GM12873 (cell line): ENCODE results near the gene CRTC2.

Experiments used
- TF ChIP-seq, protein P1 (sequence below): IDR thresholded peaks from 2 replicates; pipeline ENCODE4 v1.5.1; 2012; ENCODE audit warnings: low read depth, mild to moderate bottlenecking, moderate library complexity, low read length, control low read depth; ENCODE audit not compliant: insufficient read depth; ENCODE audit errors: missing control alignments

Gene CRTC2

DNA sequence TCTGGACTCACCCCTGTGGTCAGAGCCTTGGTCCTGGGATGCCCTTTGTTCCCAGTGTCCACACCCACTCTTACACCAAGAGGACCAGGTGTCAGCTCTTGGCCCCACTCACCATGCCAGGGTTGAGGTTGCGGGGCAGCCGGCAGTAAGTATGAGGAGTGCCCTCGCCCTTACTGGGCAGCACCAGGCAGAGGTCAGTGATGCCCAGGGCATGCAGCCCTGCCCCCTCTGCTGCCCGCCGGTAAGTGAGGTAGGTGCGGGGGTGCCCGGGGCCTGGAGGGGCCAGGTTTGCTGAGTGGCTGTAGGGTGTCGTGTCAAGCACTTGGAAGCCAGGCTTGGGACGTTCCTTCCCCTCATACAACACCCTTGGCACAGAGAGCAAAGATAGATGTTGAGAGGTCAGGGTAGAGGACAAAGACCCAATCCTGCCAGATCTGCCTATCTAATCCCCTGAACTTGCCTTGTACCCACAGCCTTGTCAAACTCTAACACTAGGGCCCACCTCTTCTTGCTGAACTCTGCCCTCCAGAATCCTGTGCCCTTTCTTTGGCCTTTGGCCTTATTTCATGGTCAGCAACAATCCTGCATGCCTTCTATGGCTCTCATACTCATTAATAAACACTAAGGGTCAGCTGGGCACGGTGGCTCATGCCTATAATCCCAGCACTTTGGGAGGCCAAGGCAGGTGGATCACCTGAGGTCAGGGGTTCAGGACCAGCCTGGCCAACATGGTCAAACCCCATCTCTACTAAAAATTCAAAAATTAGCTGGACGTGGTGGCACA is 15.5 kb downstream of the CRTC2 start:
- TF ChIP-seq, protein P1, sequence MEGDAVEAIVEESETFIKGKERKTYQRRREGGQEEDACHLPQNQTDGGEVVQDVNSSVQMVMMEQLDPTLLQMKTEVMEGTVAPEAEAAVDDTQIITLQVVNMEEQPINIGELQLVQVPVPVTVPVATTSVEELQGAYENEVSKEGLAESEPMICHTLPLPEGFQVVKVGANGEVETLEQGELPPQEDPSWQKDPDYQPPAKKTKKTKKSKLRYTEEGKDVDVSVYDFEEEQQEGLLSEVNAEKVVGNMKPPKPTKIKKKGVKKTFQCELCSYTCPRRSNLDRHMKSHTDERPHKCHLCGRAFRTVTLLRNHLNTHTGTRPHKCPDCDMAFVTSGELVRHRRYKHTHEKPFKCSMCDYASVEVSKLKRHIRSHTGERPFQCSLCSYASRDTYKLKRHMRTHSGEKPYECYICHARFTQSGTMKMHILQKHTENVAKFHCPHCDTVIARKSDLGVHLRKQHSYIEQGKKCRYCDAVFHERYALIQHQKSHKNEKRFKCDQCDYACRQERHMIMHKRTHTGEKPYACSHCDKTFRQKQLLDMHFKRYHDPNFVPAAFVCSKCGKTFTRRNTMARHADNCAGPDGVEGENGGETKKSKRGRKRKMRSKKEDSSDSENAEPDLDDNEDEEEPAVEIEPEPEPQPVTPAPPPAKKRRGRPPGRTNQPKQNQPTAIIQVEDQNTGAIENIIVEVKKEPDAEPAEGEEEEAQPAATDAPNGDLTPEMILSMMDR = no peak

DNA sequence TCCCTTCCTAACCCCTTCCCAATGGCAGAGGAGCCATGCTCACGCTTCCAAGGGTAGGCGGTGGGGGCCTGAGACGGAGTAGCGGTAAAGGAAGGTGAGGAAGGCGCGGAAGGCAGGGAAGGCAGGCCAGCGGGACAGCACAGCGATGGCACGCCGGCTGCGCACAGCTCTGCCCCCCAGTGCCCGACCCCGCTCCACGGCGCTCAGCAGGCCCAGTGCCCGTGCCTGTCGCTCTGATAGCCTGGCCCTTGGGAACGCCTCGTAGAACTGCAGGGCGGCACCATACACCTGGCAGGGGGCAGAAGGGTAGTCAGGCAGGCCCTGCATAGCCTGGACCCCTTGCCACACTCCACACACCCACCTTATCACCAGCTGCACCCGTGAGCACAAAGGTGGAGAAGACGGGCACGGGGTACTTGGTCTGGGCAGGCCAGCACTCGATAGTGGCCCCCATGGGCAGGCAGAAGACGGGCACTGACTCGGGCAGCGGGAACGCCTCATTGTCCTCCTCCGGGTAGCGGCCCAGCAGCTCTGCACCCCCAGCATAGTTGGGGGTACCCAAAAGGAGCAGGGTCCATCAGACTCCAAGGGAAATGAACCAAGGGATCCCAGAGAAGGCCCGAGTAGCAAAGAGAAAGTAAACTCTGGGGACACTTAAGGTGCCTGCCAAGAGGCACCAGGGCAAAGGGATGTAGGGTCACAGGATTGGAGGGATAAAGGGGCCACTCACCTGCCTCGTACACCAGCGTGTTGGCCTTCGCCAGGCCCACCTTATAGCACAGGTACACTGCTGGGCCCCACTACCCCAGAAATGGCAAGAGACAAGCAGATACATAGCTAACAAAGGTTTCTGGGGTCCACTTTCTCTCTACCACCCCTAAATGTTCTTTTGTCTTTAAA is 16.3 kb downstream of the CRTC2 start:
- TF ChIP-seq, protein P1 = no peak

DNA sequence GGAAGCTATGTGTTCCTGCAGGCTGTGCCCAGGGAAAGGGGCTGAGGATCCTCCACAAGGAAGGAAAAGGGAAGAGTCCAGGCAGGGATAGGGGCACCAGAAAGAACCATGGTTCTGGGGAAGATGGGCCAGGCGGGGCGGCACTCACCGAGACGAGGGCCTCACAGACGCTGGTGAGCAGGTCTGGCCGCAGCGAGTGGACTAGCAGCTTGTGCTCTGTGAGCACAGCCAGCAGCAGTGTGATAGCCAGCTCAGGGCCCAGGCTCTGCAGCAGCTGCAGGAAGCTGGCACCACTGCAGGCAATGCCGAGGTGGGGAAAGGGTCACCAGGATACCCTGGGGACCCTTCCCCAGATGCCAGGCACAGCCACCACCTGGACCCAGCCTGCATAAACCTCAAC is 17.7 kb downstream of the CRTC2 start:
- TF ChIP-seq, protein P1 = no peak

DNA sequence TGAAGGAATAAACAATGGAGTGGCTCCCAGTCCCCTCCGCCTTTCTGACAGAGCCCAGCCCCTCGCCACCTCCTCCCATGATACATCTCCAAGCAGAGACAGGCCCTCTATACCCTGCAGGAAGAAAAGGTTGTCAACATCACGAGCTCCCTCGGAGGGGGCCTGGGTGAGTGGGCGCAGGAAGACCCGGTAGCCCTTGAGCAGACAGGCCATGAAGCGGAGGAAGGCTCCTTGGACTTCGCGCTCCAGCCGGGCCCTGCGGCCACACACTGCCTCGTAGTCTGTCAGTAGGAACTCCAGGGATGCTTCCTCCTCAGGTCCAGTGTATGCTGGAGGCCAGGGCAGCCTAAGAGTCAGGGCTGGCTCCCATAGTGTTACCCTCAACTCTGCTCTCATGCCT is 18.9 kb downstream of the CRTC2 start:
- TF ChIP-seq, protein P1 = no peak

DNA sequence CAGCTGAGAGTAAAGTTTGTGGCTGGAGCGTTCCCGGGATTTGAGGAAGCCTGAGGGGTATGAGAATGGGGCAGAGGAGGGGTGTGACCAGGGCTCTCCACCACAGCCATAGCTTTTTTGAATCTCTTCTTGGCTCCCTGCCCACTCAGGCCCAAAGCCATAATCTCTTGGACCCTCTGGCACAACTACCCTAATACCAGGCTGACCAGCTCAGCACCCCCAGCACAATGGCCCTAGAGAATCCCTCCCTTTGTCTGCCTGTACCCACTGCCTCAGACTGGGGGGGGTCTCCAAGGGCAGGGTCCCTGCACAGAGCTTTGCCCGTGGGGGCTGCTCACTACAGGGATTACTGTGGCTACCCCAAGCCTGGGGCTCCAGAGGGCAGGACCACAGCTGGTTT is 19.4 kb downstream of the CRTC2 start:
- TF ChIP-seq, protein P1 = no peak

DNA sequence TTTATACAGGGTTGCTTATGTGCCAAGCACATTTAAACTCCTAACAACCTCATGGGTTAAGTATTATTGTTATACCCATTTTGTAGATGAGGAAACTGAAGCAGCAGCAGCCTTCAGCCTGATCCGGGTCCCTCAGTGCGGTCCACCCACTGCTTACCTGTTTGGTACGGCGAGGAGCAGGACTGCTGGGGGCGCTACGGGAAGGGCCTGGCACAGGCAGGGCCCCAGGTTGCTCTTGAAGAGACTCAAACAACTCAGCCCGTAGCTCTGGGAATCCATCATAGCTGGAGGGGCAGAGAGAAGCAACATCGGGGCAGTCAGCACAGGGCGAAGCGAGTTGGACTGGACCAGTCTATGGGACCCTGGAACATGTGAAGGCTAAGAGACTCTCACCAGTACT is 21.1 kb downstream of the CRTC2 start:
- TF ChIP-seq, protein P1 = no peak

DNA sequence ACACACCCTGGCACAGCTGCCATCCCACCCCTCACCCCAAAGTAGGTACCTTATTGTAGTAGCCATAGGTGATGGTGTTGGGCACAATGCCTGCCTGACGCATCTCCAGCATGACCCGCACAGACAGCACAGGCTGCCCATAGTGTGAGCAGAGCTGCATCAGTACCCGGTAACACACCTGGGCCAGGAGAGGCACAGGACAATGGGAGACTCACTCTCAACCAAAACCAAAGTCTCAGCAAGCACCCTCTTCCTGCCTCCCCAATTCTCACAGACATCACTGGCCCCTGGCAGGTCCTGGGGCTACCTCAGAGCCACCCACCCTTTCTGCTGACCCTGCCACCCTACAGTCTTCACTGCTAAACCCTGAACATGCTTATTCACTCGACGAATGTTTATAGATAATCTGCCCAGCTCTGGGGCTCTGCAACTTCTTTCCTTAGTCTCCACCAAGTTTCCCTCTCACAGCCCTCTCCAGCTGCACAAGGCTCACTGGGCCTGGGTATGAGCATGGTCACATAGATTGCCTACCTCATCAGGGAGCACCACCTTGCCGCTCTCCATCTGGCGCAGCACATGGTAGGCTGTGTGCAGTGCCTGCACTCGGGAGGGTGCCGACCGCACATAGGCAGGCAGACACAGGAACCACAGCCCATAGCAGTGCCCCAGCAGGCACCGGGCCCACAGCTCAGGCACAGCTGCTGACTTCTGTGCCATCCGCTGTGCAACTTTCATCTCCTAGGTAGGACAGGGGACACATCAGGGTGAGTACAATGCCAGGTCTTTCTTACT is 22.2 kb downstream of the CRTC2 start:
- TF ChIP-seq, protein P1 = no peak
